ENCODE data around the gene RAP1GAP. TPM values are rescaled to one million over a fixed set of nuclear protein-coding genes. Genes with fewer than 3 reads are reported as not detected.

RAP1GAP gene
- total RNA-seq, 2 donors from 2014 or later, result 29.6 to 36.3 TPM

DNA sequence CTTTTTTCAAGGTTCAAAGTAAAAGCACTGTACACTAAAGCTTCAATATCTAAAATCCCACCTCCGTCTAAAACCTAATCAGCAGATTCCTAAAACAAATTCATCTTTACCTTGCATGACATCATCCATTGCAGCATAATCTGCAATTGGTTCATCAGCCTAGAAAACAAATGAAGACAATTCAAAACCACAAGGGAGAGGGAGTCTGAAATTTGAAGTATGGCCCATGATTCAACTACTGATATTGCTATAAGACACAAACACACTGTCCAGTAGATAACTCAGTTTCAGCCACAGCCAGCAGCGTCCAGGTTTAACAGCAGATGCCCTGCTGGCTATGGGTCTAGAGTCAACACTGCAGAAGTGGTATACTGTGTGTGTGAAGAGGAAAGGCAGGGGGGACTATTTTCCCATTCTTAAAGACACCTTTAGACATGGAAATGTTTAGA, 17.9 kb upstream of the RAP1GAP start:
- Histone ChIP-seq H3K36me3 (peaks cover 3% of the 10 kb centered on the region), H3K9me3 (no peaks in the 10 kb centered on the region), H3K4me1 (no peaks in the 10 kb centered on the region), H3K27me3 (no peaks in the 10 kb centered on the region), H3K27ac (no peak overlapping the region), H3K9ac (ENCODE audit: low read depth in 2 of 2, low read length in 2 of 2) (no peak overlapping the region), H3K4me3 (no peak overlapping the region)
- no peak for DNase-seq
- intact Hi-C loops (cut with DNase I), result no loop called here
- TF ChIP-seq, protein P1, sequence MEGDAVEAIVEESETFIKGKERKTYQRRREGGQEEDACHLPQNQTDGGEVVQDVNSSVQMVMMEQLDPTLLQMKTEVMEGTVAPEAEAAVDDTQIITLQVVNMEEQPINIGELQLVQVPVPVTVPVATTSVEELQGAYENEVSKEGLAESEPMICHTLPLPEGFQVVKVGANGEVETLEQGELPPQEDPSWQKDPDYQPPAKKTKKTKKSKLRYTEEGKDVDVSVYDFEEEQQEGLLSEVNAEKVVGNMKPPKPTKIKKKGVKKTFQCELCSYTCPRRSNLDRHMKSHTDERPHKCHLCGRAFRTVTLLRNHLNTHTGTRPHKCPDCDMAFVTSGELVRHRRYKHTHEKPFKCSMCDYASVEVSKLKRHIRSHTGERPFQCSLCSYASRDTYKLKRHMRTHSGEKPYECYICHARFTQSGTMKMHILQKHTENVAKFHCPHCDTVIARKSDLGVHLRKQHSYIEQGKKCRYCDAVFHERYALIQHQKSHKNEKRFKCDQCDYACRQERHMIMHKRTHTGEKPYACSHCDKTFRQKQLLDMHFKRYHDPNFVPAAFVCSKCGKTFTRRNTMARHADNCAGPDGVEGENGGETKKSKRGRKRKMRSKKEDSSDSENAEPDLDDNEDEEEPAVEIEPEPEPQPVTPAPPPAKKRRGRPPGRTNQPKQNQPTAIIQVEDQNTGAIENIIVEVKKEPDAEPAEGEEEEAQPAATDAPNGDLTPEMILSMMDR (IDR thresholded peaks at IDR 0.05), result no peak

DNA sequence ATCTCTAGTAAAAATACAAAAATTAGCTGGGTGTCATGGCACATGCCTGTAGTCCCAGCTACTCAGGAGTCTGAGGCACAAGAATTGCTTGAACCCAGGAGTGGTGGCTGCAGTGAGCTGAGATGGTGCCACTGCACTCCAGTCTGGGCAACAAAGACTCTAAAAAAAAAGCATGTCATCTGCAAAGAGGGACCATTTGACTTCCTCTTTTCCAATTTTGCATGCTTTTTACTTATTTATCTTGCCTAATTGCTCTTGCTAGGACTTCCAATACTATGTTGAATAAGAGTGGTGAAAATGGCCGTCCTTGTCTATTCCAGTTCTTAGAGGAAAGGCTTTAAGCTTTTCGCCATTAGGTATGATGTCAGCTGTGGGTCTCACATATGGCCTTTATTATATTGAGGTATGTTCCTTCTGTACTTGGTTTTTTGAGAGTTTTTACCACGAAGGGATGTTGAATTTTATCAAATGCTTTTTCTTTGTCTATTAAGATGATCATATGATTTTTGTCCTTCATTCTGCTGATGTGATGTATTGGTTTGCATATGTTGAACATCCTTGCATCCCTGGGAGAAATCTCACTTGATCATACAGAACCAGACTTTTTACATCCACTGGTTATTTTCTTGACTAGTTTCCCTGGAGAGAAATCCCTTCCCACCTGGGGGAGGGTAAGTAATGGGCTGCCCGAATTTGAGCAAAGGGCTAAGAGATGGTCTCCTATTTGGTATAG, 17.0 kb upstream of the RAP1GAP start:
- H3K36me3 ChIP-seq, result no peaks in the 10 kb centered on the region

DNA sequence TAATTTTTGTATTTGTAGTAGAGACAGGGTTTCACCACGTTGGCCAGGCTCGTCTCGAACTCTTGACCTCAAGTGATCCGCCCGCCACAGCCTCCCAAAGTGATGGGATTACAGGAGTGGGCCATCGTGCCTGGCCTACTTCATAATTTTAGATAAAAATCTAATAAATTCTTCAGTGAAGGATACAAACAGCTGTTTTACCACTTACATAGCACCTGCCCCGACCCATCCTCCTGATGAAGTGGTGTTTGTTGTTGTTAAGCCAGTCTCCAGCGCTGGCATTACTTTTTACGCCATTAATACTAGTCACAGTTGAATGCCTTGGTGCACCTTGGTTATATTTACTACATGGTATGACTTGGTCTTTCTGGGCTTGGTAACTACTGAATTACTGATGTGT, 12.3 kb upstream of the RAP1GAP start:
- H3K27ac ChIP-seq, result no peak overlapping the region
- no peaks in the 10 kb centered on the region for H3K9me3 ChIP-seq
- no peak overlapping the region for H3K4me3 ChIP-seq
- H3K9ac ChIP-seq (ENCODE audit: low read depth in 2 of 2, low read length in 2 of 2), result no peak overlapping the region
- no peaks in the 10 kb centered on the region for H3K36me3 ChIP-seq
- H3K4me1 ChIP-seq, result no peaks in the 10 kb centered on the region
- no peaks in the 10 kb centered on the region for H3K27me3 ChIP-seq
- intact Hi-C loops (cut with DNase I), result no loop called here
- no peak for DNase-seq
- TF ChIP-seq, protein P1 (IDR thresholded peaks at IDR 0.05), result no peak

More for the DNA sequence above, 17.0 kb upstream of the RAP1GAP start:
- intact Hi-C loops (cut with DNase I), result no loop called here
- no peak overlapping the region for H3K27ac ChIP-seq
- no peak overlapping the region for H3K4me3 ChIP-seq
- no peaks in the 10 kb centered on the region for H3K27me3 ChIP-seq
- no peaks in the 10 kb centered on the region for H3K4me1 ChIP-seq
- H3K9ac ChIP-seq (ENCODE audit: low read depth in 2 of 2, low read length in 2 of 2), result no peak overlapping the region
- no peaks in the 10 kb centered on the region for H3K9me3 ChIP-seq
- TF ChIP-seq, protein P1 (IDR thresholded peaks at IDR 0.05), result no peak
- DNase-seq, result no peak

DNA sequence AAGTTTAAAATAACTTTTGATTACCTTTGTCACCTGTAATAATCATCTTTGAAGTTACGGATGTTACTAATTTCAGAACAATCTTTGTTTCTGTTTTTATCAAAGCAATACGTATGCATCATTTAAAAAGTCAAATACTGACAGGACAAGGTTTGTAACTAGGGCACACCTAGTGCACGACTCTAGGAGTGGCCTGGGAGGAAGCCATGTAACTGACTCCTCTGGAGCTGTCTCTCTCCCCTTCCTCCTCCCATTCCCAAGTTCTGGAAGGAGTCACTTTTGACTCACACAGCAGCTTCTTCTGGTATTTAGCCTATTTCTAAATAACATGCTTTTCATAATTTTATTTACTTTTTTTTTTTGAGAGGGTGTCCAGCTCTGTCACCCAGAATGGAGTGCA, 11.8 kb upstream of the RAP1GAP start:
- no peak overlapping the region for H3K4me3 ChIP-seq
- intact Hi-C loops (cut with DNase I), result no loop called here
- DNase-seq, result no peak
- no peaks in the 10 kb centered on the region for H3K27me3 ChIP-seq
- H3K9me3 ChIP-seq, result no peaks in the 10 kb centered on the region
- TF ChIP-seq, protein P1 (IDR thresholded peaks at IDR 0.05), result no peak
- no peaks in the 10 kb centered on the region for H3K4me1 ChIP-seq
- no peak overlapping the region for H3K9ac ChIP-seq (ENCODE audit: low read depth in 2 of 2, low read length in 2 of 2)
- no peak overlapping the region for H3K27ac ChIP-seq
- no peaks in the 10 kb centered on the region for H3K36me3 ChIP-seq

DNA sequence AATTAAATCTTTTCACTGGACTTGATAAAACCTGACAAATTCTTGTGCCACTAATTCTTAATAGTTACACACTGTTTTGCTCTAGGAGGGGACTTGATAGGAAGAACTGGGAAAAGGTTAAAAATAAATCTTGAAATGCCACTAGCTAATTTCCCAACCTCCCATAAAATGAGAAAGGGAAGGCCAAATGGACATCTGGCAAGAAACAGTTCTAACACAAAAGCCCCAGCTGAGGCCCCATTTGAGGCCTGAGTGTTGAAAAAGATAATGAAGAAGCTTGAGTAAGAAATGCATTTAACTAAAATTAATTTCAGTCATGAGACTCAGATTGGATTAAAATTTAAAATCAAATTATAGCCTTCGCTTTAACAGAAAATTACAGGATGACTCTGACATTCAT, 11.2 kb upstream of the RAP1GAP start:
- Histone ChIP-seq H3K27ac (no peak overlapping the region), H3K4me1 (no peaks in the 10 kb centered on the region)
- intact Hi-C loops (cut with DNase I), result no loop called here

More for the DNA sequence above, 11.2 kb upstream of the RAP1GAP start:
- Histone ChIP-seq H3K4me3 (no peak overlapping the region), H3K9ac (ENCODE audit: low read depth in 2 of 2, low read length in 2 of 2) (no peak overlapping the region), H3K36me3 (no peaks in the 10 kb centered on the region), H3K9me3 (no peaks in the 10 kb centered on the region), H3K27me3 (no peaks in the 10 kb centered on the region)
- DNase-seq, result no peak
- TF ChIP-seq, protein P1 (IDR thresholded peaks at IDR 0.05), result no peak

Data from colonic mucosa (tissue), 4 donors.